Endodermal cell (in vitro differentiated cells): ENCODE data around the gene PRAME. TPM values are rescaled to one million over a fixed set of nuclear protein-coding genes. Genes with fewer than 3 reads are reported as not detected.

Source experiments
- DNase-seq: peaks from one replicate; pipeline ENCODE4 v3.0.0-alpha.2; 2017
- H3K27ac ChIP-seq: 2 replicates; pipeline ENCODE4 v1.5.1; 2013; ENCODE audit warnings: mild to moderate bottlenecking, low read depth, low read length, moderate library complexity
- H3K27me3 ChIP-seq: 2 replicates; pipeline ENCODE4 v1.6.1; 2013; ENCODE audit warnings: mild to moderate bottlenecking, low read length, moderate library complexity; ENCODE audit not compliant: insufficient read depth, control insufficient read depth, poor library complexity, severe bottlenecking
- H3K36me3 ChIP-seq: 2 replicates; pipeline ENCODE4 v1.7.0; 2013; ENCODE audit warnings: mild to moderate bottlenecking, low read length, moderate library complexity; ENCODE audit not compliant: control insufficient read depth, insufficient read depth
- H3K4me1 ChIP-seq: one replicate; pipeline ENCODE4 v1.7.0; 2013; ENCODE audit warnings: low read length; ENCODE audit not compliant: control insufficient read depth, insufficient read depth
- H3K4me3 ChIP-seq: 2 replicates; pipeline ENCODE4 v1.5.1; 2013; ENCODE audit warnings: mild to moderate bottlenecking, low read length, moderate library complexity
- H3K9ac ChIP-seq: 2 replicates; pipeline ENCODE4 v1.6.1; 2013; ENCODE audit warnings: mild to moderate bottlenecking, low read length, moderate library complexity; ENCODE audit not compliant: poor library complexity, severe bottlenecking; ENCODE audit errors: extremely low read depth
- H3K9me3 ChIP-seq: 2 replicates; pipeline ENCODE4 v1.6.1; 2013; ENCODE audit warnings: mild to moderate bottlenecking, low read length, moderate library complexity; ENCODE audit not compliant: control insufficient read depth
- H3K27ac Mint-ChIP-seq: 2 replicates; pipeline ENCODE4 v1.8.0; 2020; ENCODE audit warnings: mixed read lengths
- H3K27me3 Mint-ChIP-seq: 2 replicates; pipeline ENCODE4 v1.8.0; 2021; ENCODE audit warnings: mild to moderate bottlenecking, mixed read lengths; ENCODE audit not compliant: insufficient read depth
- H3K36me3 Mint-ChIP-seq: 2 replicates; pipeline ENCODE4 v1.8.0; 2020; ENCODE audit warnings: low read depth, mixed read lengths
- H3K4me1 Mint-ChIP-seq: 2 replicates; pipeline ENCODE4 v1.8.0; 2020; ENCODE audit warnings: mixed read lengths
- H3K4me3 Mint-ChIP-seq: 2 replicates; pipeline ENCODE4 v1.8.0; 2020; ENCODE audit warnings: mild to moderate bottlenecking, moderate library complexity, mixed read lengths
- H3K9me3 Mint-ChIP-seq: 2 replicates; pipeline ENCODE4 v1.8.0; 2020; ENCODE audit warnings: mild to moderate bottlenecking, mixed read lengths
- CTCF ChIP-seq: fragments of 200-600 bp; sonication (generic); conservative IDR thresholded peaks from 2 replicates; pipeline ENCODE4 v1.5.0; 2021; ENCODE audit warnings: antibody characterized with exemption, mild to moderate bottlenecking
- WGBS, 2 experiments: methylation state at CpG; one replicate each; pipeline versions ENCODE4 v1.1.5 to v1.1.7; 2013; ENCODE audit warnings: missing lambda C conversion rate in 2 of 2, mixed read lengths in 1 of 2; ENCODE audit not compliant: insufficient coverage in 1 of 2, insufficient read length in 1 of 2; 5-methylcytosine and 5-hydroxymethylcytosine counted together
- total RNA-seq, 2 donors: library from RNA; stranded (reverse); fragmentation: NEBNext Ultra II Directional in 1 of 2; extraction: Animal tissue kit (Norgen Biotek cat#: 25700) in 1 of 2; gene quantifications; 2 replicates in 1 of 2; 3 replicates in 1 of 2; pipeline ENCODE4 v1.2.1, GENCODE V29; 2021

PRAME gene
- total RNA-seq, 2 donors from 2014 or later = 0.35 TPM; not detected in 1

- H3K4me1 Mint-ChIP-seq = no peaks in the 10 kb centered on the region
- H3K27me3 Mint-ChIP-seq = peaks cover 71% of the 10 kb centered on the region
- no peak overlapping the region for H3K27ac ChIP-seq
- no peaks in the 10 kb centered on the region for H3K36me3 ChIP-seq
- H3K4me1 ChIP-seq = no peaks in the 10 kb centered on the region
- DNase-seq = no peak
- no peaks in the 10 kb centered on the region for H3K9me3 ChIP-seq
- peaks cover 18% of the 10 kb centered on the region for H3K27me3 ChIP-seq
- 88 to 92% methylated on average over 1 to 4 of the region's 6 CpGs for WGBS, 2 experiments
- H3K4me3 Mint-ChIP-seq = no peak overlapping the region
- H3K9me3 Mint-ChIP-seq = no peaks in the 10 kb centered on the region
- TF ChIP-seq CTCF = no peak
- no peak overlapping the region for H3K27ac Mint-ChIP-seq
- no peak overlapping the region for H3K4me3 ChIP-seq
- no peak overlapping the region for H3K9ac ChIP-seq
- no peaks in the 10 kb centered on the region for H3K36me3 Mint-ChIP-seq
Observed at GRCh38 chr22:22536515-22536914, 22.6 kb downstream of the PRAME start.

- Histone ChIP-seq H3K4me3 (no peak overlapping the region), H3K27ac (no peak overlapping the region), H3K9ac (no peak overlapping the region), H3K9me3 (no peaks in the 10 kb centered on the region), H3K36me3 (no peaks in the 10 kb centered on the region), H3K4me1 (no peaks in the 10 kb centered on the region), H3K27me3 (peaks cover 18% of the 10 kb centered on the region)
- no peak overlapping the region for H3K27ac Mint-ChIP-seq
- no peak for DNase-seq
- peaks cover 72% of the 10 kb centered on the region for H3K27me3 Mint-ChIP-seq
- H3K36me3 Mint-ChIP-seq = no peaks in the 10 kb centered on the region
- whole genome bisulfite sequencing, 2 experiments = 88 to 89% methylated on average over 3 of the region's 3 CpGs
- no peaks in the 10 kb centered on the region for H3K4me1 Mint-ChIP-seq
- TF ChIP-seq CTCF = no peak
- no peaks in the 10 kb centered on the region for H3K9me3 Mint-ChIP-seq
- H3K4me3 Mint-ChIP-seq = no peak overlapping the region
Observed at GRCh38 chr22:22535662-22536061, 23.4 kb downstream of the PRAME start.

GRCh38 chr22:22534604-22535415, 24.3 kb downstream of the PRAME start:
- WGBS, 2 experiments = 88 to 91% methylated on average over 6 to 9 of the region's 9 CpGs
- Histone ChIP-seq H3K4me3 (no peak overlapping the region), H3K36me3 (no peaks in the 10 kb centered on the region), H3K4me1 (no peaks in the 10 kb centered on the region), H3K9me3 (no peaks in the 10 kb centered on the region), H3K27me3 (peaks cover 18% of the 10 kb centered on the region), H3K27ac (no peak overlapping the region), H3K9ac (no peak overlapping the region)
- no peak for TF ChIP-seq CTCF
- Mint-ChIP-seq H3K4me1 (no peaks in the 10 kb centered on the region), H3K27me3 (peaks cover 64% of the 10 kb centered on the region), H3K4me3 (no peak overlapping the region), H3K36me3 (no peaks in the 10 kb centered on the region), H3K9me3 (no peaks in the 10 kb centered on the region), H3K27ac (no peak overlapping the region)
- no peak for DNase-seq
